Measurements from ENCODE around the gene TELO2.

GRCh38 chr16:1502092-1503004 lies 9.2 kb downstream of the TELO2 start:
- TF ChIP-seq, protein P1, sequence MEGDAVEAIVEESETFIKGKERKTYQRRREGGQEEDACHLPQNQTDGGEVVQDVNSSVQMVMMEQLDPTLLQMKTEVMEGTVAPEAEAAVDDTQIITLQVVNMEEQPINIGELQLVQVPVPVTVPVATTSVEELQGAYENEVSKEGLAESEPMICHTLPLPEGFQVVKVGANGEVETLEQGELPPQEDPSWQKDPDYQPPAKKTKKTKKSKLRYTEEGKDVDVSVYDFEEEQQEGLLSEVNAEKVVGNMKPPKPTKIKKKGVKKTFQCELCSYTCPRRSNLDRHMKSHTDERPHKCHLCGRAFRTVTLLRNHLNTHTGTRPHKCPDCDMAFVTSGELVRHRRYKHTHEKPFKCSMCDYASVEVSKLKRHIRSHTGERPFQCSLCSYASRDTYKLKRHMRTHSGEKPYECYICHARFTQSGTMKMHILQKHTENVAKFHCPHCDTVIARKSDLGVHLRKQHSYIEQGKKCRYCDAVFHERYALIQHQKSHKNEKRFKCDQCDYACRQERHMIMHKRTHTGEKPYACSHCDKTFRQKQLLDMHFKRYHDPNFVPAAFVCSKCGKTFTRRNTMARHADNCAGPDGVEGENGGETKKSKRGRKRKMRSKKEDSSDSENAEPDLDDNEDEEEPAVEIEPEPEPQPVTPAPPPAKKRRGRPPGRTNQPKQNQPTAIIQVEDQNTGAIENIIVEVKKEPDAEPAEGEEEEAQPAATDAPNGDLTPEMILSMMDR (IDR thresholded peaks at IDR 0.05), result no peak
- no peak for TF ChIP-seq POLR2A (IDR thresholded peaks at IDR 0.05)
